ENCODE measurements around the gene PHC3. TPM values are rescaled to one million over a fixed set of nuclear protein-coding genes. Genes with fewer than 3 reads are reported as not detected.

Gene PHC3
- total and polyA plus RNA-seq, 2 of the 13 experiments (the other 11 are each of a cell fraction or from before 2014, with no cell fraction given), result 24.1 to 49.0 TPM

DNA sequence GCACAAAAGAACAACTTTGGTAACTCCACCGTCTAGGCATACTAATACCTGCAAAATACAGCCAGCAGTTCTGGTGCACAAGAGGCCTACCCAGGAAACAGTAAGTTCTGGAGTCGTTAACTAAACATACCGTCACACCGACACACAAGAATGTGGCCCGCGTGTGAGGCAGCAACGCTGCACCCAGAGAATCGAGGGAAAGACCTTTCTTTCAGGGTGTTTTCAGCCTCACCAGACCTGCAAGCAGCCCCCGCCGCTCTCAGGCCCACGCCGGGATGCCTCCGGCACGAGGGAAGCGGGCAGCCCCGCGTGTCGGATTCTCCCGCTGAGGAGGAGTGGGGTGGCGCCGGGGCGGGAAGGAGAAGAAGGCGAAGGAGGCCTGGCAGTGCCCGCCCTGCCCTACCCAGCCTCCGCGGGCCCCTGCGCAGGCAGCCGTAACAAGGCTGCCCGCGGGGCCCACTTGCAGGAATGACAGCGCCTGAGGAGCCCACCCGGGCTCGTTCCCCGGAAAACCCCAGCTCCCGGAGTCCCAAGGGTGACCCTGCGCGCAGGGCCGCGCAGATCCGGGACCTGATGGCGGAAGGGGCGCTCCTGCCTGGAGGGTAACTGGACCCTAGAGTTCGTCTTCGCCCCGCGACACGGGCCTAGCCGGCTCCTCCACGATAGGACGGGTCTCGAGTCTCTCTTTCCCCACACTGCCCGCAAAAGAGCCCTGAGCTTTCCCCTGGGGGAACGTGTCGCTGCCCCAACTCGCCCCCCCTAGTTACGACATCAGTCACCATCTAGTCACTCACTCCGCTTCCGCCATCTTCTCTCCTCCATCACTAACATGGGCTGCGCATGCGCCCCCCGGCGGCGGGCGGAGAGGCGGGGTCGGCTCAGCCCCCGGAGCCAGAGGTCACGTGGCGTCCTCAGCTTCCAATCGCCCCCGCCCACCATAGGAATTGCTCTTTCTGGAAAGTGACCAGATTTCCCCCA is at the start of gene PHC3 (continued):
- TF ChIP-seq NFE2L1 (CRISPR knock-in tag; IDR thresholded peaks at IDR 0.05; ENCODE audit: borderline replicate concordance) (no peak), ZNF768 (CRISPR knock-in tag; IDR thresholded peaks at IDR 0.05) (peak; percentile 37; the same call in 1 of the 2 replicates), ZNF460 (CRISPR knock-in tag; IDR thresholded peaks at IDR 0.05; ENCODE audit: borderline replicate concordance) (no peak), HNRNPLL (IDR thresholded peaks at IDR 0.05; ENCODE audit: low read depth, low read length, poor library complexity, severe bottlenecking) (peak; percentile 84), KMT2B (CRISPR knock-in tag; IDR thresholded peaks at IDR 0.05) (peak; percentile 72), ZBTB49 (CRISPR knock-in tag; IDR thresholded peaks at IDR 0.05; ENCODE audit: borderline replicate concordance) (no peak), ZKSCAN1 (IDR thresholded peaks at IDR 0.05; ENCODE audit: low read length) (no peak), ZNF549 (CRISPR knock-in tag; IDR thresholded peaks at IDR 0.05) (no peak), HNF1A (IDR thresholded peaks at IDR 0.05; ENCODE audit: low read depth) (no peak), HNF1A (CRISPR knock-in tag; IDR thresholded peaks at IDR 0.05; ENCODE audit: borderline replicate concordance) (no peak), ZUFSP (CRISPR knock-in tag; IDR thresholded peaks at IDR 0.05; ENCODE audit: borderline replicate concordance) (no peak), DMAP1 (CRISPR knock-in tag; IDR thresholded peaks at IDR 0.05) (peak; percentile 84), KDM1A (CRISPR knock-in tag; IDR thresholded peaks at IDR 0.05) (no peak), EEA1 (CRISPR knock-in tag; IDR thresholded peaks at IDR 0.05; ENCODE audit: borderline replicate concordance) (0 out of 2 replicates have a peak, but pooled peaks have one; percentile 18)
- TF ChIP-seq, protein P1, sequence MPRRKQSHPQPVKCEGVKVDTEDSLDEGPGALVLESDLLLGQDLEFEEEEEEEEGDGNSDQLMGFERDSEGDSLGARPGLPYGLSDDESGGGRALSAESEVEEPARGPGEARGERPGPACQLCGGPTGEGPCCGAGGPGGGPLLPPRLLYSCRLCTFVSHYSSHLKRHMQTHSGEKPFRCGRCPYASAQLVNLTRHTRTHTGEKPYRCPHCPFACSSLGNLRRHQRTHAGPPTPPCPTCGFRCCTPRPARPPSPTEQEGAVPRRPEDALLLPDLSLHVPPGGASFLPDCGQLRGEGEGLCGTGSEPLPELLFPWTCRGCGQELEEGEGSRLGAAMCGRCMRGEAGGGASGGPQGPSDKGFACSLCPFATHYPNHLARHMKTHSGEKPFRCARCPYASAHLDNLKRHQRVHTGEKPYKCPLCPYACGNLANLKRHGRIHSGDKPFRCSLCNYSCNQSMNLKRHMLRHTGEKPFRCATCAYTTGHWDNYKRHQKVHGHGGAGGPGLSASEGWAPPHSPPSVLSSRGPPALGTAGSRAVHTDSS (CRISPR knock-in tag; conservative IDR thresholded peaks at IDR 0.05), result no peak
- TF ChIP-seq, protein P2, sequence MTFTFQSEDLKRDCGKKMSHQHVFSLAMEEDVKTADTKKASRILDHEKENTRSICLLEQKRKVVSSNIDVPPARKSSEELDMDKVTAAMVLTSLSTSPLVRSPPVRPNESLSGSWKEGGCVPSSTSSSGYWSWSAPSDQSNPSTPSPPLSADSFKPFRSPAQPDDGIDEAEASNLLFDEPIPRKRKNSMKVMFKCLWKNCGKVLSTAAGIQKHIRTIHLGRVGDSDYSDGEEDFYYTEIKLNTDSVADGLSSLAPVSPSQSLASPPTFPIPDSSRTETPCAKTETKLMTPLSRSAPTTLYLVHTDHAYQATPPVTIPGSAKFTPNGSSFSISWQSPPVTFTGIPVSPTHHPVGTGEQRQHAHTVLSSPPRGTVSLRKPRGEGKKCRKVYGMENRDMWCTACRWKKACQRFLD (CRISPR knock-in tag; IDR thresholded peaks at IDR 0.05; ENCODE audit: borderline replicate concordance), result peak; percentile 69; the same call in 1 of the 2 replicates
